Glomerular visceral epithelial cell (primary cell): Measurements from ENCODE around the gene SMCO2.
A peak's percentile ranks its signal among the peaks of the same experiment; 100 is the strongest.
"Not testable (repeated sequence)": the region's sequence is repeated elsewhere in the genome, so short reads cannot be mapped to it uniquely, and the experiment has no call there.

Experiments used
- DNase-seq: peaks from one replicate; pipeline ENCODE4 v3.0.0-alpha.2; 2016; ENCODE audit errors: extremely low spot score

SMCO2 gene

GRCh38 chr12:27524839-27525753 lies 78.6 kb downstream of the SMCO2 start:
- DNase-seq = peak; percentile 68

GRCh38 chr12:27527512-27527911 lies 81.0 kb downstream of the SMCO2 start:
- DNase-seq = no peak

- DNase-seq = no peak
Observed at GRCh38 chr12:27528788-27529187, 82.3 kb downstream of the SMCO2 start.

- no peak for DNase-seq
Observed at GRCh38 chr12:27530157-27530922, 83.8 kb downstream of the SMCO2 start.

- DNase-seq = no peak
Observed at GRCh38 chr12:27531896-27532295, 85.4 kb downstream of the SMCO2 start.

GRCh38 chr12:27534060-27534764 lies 87.7 kb downstream of the SMCO2 start:
- peak; percentile 73 for DNase-seq

- no peak for DNase-seq
Observed at GRCh38 chr12:27534765-27535161, 88.2 kb downstream of the SMCO2 start.

- no peak for DNase-seq
Observed at GRCh38 chr12:27535318-27535717, 88.8 kb downstream of the SMCO2 start.

GRCh38 chr12:27537855-27538675 lies 91.5 kb downstream of the SMCO2 start:
- DNase-seq = no peak

- DNase-seq = no peak
Observed at GRCh38 chr12:27539191-27539631, 92.7 kb downstream of the SMCO2 start.

GRCh38 chr12:27541031-27541719 lies 94.6 kb downstream of the SMCO2 start:
- DNase-seq = no peak

GRCh38 chr12:27542628-27543027 lies 96.1 kb downstream of the SMCO2 start:
- peak; percentile 48 for DNase-seq

GRCh38 chr12:27544858-27545257 lies 98.3 kb downstream of the SMCO2 start:
- not testable (repeated sequence) for DNase-seq

- DNase-seq = no peak
Observed at GRCh38 chr12:27545665-27546064, 99.1 kb downstream of the SMCO2 start.

- no peak for DNase-seq
Observed at GRCh38 chr12:27547592-27547991, 101.1 kb downstream of the SMCO2 start.

GRCh38 chr12:27548301-27549199 lies 102.0 kb downstream of the SMCO2 start:
- DNase-seq = no peak

- peak; percentile 62 for DNase-seq
Observed at GRCh38 chr12:27549236-27549800, 102.8 kb downstream of the SMCO2 start.

- peak; percentile 89 for DNase-seq
Observed at GRCh38 chr12:27549801-27550652, 103.5 kb downstream of the SMCO2 start.
